HG02981 (cell line): ENCODE results near the gene RAD51B.
"Not testable (repeated sequence)": the region's sequence is repeated elsewhere in the genome, so short reads cannot be mapped to it uniquely, and the experiment has no call there.

Experiments
- ATAC-seq: cut with Tn5 transposase; IDR thresholded peaks from one replicate; pipeline ENCODE4 v1.9.1; 2021; ENCODE audit warnings: mild to moderate bottlenecking, moderate library complexity; ENCODE audit not compliant: unreplicated experiment

The RAD51B gene

DNA sequence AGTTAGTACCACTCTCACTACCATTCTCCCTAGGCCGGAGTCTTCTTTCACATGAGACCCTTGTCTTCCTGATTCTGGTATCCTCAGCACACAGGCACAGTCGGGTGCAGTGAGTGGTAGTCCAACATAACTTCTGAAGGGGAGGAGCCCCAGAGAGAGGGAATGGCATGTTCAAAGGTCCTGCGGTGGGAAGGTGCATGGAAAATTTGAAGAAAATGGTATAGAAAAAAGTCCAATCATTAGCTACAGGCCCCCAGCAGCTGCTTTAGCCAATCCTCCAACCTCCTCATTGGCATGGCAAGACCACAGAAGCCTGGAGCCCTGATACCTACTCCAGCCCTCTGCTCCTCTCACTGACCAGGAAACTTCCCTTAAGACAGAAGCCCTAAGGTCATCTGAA lies 876.7 kb downstream of the RAD51B start:
- ATAC-seq, result no peak

DNA sequence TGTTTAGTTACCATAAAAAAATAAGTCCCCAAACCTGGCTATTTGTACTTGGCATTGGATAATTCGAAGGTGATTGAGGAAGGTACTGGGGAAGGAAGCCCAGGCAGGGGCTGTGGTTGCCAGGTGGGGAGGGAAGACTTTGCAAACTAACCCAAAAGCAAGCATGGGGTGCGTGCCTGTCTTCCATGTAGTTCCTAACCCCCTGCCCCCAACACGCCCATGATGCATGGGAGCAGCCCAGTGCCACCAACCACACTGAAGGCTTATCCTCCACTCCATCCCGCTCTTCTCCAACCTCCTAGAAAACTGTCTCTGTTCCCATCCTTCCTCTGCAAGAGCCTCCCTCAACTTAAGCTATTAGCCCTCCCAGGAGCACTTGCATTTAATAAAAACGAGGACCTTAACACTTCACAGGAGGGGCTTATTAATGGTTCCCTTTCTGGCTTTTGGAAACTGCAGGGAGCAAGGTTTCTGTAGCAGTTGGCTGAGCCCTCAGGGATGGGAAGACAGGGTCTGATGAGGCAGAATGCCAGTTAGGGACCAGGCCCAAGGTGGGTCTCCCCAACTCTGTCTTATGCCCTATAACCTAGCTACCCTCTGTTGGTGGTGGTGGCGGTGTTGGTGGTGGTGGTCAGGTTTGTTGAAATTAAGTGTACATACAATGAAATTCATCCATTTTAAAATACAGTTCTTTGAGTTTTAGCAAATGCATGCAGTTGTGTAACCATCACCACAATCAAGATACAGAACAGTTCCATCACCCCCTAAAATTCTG lies 877.3 kb downstream of the RAD51B start:
- no peak for ATAC-seq

DNA sequence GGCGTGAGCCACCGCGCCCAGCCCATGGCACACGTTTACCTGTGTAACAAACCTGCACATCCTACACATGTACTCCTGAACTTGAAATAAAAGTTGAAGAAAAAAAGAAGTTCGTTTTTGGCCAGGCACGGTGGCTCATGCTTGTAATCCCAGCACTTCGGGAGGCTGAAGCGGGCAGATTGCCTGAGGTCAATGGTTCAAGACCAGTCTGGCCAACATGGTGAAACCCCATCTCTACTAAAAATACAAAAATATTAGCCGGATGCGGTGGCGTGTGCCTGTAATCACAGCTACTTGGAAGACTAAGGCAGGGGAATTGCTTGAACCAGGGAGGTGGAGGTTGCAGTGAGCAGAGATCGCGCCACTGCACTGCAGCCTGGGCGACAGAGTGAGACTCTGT lies 879.2 kb downstream of the RAD51B start:
- not testable (repeated sequence) for ATAC-seq

DNA sequence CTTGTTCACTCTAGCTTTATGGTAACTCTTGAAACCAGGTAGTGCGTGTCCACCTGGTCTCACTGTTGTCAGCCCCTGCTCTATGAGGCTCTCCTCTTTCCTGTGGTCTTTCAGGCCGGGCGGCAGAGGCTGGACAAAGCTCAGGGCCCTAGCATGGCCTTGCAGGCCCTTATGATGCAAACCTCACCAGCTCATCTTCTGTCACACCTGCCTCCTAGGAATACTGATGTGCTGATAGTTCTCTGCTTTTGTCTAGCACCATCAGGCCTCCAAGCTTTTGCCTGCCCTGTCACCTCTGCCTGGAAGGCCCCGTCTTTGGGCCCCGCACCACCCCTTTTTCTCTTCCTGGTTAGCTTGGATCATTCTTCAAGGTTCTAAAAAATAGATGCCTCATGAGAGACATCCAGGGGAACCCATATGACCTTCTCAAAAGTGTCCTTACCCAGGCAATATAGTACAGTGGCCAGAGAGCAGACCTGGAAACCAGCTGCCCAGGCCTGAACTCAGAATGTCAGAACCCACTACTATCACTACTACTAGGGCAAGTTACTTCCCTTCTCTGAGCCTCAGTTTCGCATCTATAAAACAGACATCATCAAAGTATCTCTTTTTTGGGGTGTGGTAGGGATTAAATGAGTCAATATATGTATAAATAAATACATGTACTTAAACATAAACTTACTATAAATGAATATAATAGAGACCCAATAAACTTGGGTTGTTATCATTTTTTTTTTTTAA lies 881.6 kb downstream of the RAD51B start:
- ATAC-seq, result no peak

DNA sequence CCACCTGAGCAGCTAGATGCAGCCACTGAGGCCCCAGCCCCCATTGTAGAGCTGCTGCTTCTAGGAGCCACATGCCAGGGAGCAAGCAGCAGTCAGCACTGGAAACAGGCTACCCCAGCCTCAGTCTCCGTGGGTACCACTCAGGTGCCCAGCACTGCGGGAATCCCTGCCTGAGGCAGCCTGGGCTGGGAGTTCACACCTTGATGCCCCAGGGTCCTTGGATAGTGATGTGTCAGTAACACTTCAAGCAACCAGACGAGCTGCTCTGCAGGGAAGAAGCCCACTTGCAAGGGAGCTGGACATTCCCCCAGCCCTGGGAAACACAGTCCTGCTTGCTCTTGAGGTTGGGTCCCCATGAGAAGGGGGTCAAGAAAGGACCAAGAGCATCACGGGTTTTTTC lies 882.6 kb downstream of the RAD51B start:
- no peak for ATAC-seq

DNA sequence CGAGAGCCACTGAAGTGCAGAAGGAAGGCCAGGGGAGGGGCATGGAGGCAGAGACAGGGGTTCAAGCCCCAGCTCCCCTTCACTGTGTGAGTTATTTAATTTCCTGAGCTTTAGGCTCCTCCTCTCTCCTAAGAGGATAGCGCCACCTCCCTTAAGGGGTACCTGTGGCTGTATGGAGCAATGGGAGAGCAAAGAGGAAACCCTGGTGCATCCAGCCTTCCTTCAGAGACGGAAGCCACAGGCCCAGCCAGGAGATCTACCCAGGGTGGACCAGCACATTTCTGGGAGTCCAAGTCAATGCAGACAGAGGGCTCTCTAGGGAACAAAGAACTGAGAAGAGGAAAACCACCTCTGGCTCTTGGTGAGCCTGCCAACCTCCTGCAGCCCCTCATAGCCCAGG lies 883.0 kb downstream of the RAD51B start:
- ATAC-seq, result no peak

DNA sequence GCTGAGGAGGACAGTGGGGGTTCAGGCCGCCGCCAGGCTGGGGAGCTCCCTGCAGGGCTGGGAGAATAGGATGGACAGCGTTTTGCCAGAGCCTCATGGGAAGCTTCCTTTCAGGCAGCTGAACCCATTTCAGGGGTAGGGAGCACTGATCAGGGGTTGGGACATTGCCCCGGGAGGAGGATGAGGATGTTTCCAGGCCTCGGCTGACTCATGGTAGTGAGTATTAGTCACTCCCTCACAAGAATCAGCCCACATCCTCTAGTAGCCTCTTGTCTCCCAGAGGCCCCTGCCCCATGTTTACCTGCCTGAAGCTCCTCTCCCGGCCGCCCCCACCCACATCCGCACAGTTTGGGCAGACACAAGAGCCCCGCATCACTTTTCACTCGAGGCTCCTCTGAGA lies 883.5 kb downstream of the RAD51B start:
- ATAC-seq, result no peak

DNA sequence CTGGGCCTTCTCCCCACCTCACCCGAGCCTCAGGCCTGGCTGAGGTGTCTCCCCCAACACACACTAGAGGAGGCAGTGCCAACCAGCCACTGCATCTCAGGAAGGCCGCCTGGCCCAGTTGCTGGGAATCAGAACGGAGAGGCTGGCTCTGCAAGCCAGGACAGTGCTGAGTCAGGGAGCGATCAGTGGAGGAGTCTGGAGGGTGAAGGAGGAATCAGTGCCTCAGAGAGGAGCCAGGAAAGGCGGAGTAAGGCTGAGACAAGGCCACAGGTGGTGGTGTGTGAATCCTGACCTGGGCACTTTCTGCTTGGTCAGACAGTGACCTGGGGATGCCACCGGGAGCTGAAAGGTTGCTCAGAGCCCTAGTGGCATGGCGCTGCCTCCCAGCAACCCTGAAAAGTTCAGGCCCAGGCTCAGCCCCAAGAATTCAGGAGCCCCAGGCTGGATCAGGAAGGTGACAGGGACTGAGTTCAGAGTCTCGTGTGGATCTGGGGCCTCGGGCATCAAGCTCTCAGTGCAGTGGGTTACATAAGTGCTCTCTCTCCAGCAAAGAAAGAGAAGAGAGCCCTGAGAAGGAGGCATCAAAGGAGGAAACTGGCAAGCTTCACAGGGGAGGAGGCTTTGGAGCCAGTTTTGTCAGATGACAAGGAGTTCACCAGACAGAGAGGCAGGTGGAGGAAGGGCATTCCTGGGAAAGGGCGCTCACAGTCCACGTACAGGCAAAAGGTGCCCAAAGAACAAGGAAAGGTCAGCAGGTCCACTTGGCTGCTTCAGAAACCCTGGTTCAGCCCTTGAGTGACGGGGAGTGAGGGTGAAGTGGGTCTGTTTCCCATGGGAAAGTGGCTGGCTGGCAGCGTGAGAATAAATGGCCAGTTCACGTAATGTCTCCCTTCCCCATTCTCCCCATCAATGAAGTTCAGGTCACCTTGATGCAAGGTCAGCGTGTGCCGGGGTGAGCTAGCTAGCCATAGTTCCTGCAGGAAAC lies 885.4 kb downstream of the RAD51B start:
- no peak for ATAC-seq

DNA sequence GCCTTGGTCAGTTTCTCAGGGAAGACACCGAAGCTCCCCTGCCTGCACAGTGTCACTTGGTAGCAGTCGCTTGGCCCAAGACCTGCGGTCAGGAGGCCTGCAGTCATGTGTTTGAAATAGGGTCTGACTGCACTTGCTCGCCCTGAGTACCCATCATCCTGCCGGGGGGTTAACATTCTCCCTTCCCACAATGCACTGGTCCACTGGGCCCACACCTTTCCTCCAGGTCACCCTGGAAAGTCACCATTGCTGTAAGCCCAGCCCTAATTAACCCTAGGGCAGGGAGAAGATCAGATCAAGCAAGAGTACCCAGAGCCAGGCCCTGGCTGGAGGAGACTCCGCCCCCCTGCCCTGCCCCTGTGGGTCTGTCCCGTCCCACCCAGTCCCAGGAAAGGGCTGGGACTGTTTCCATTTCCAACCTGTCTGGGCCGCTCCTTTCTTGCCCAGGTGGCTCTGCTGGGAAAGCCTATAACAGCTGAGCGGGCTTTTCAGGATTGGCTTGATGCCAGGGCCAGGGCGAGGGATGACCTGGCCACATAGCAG lies 886.2 kb downstream of the RAD51B start:
- ATAC-seq, result no peak

DNA sequence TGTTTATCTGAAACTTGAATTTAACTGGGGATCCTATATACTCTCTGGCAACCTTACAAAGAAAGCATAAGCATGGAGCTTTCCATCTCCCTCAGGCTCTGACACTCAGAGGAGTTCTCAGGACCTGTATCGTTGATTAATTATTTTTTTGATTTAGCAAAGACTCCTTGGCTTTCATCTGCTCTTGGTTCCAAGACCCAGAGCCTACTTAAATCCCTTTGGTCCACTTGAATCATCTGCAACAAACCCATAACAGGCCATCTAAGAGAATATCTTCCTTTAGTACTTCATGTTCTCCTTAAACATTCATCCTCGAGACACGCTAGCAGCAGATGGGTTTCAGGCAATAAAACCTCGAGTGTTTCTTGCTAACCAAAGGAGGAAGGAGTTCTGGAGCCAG lies 887.9 kb downstream of the RAD51B start:
- no peak for ATAC-seq

DNA sequence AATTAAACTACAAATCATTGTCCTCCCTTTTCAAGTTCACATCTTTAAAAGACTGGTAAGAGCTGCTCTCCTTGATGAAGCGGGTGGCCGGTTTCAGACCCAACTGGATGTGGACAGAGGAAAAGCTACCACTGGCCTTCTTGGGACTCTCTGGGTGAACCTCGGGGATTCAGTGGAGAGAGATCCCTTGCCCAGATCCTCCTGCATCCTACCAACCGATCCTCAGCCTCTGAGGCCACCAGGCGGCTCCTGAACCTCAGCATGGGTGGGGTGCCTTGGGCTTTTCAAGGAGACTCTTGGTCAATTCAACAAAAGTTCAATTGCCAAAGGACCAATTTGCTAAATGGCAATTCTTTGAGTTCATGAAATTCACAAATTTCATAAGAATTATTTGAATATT lies 888.8 kb downstream of the RAD51B start:
- ATAC-seq, result no peak

DNA sequence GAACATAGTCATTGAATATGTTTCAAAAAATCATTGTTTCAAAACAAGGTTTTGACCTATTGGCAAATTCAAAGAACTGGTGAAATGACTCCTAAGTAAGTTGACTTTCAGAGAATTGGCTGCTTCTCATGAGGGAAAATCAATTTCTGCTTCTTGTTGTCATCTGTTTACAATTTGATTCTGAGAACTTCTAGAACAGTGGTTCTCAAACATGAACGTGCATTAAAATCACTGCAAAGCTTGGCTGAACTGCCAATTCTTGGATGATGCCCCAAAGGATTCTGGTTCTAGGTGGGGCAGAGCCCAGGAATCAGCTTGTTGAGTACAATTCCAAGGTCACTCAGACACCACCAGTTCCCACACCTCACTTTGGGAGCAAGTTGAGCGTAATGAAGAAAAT lies 889.4 kb downstream of the RAD51B start:
- ATAC-seq, result no peak

DNA sequence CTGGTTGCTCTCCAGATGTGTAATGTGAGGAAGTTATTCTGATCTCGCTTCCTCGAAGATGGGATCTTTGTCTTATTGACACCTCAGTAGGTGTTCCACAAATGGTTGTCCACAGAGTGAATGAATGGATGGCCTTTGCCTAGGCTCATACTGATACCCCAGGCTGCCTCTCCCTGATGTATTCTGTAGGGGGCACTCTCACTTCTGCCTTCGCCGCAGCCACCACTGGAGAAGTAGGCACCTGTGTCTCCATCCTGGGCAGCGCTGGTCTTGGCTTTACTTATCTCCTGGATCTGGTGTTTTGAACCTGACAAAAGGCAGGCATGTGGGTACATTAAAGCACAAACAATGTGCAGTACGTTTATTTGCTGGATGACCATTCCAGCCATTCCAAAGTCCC lies 891.2 kb downstream of the RAD51B start:
- no peak for ATAC-seq

DNA sequence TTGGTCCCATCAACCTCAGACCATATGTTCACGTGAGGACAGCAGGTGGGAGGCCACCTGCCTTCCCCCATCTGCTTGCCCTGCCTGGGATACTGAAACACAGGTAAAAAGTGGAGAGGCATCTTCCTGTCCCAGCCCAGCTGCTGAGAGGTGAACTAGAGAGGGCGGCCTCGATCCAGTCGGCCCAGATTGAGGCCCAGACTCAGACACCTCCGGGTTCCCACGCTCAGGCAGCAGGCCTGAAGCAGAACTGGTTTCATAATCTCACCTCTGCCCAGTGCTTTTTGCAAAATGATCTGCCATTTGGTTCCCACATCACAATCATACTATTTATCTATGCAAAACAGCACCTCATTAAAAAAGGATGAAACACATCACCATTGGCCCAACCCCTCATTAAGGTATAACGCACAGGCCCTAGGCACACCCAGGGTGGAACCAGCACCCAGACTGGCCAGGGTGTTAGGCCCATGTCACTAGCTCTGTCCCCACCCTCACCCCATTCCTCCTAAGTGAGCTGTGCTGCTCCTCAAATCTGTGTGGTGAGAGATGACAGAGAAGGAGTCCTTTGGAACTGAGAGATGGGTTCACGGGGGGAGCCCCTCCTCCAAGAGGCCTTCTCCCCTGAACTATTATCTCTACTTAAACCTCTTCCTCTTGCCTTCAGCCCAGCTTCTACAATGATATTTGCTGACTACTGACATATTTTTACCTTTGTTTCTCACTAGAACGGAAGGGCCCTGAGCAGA lies 892.2 kb downstream of the RAD51B start:
- ATAC-seq, result no peak

DNA sequence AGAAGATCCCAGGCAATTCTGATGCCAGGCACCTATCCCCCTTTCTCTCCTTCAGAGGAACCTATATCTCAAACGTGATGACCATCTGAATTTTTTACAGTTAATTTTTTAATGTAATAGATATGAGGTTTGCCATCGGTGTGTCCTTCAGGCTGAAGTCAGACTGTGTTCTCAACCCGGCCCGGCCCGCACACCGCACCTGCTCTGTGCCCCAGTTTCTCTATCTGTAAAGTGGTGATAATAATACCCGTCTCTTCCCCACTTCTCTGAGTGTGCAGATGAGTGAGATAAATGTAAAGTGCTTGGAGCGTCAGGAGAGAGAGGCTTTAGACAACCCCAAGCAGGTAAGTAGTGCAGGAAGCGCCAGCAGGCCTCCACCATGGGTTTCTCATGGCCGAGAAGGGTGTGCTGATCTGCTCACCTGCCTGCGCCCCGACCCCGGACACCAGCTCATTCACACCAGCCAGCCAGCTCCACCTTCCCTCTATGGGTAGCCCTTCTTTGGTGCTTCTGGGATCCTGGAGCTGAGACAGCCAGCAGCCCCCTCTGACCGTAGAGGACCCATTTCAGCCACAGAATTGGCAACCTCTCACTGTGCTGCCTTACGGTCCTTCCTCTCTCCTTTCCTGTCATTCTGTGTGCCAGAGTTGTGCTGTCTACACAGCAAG lies 893.3 kb downstream of the RAD51B start:
- ATAC-seq, result no peak

DNA sequence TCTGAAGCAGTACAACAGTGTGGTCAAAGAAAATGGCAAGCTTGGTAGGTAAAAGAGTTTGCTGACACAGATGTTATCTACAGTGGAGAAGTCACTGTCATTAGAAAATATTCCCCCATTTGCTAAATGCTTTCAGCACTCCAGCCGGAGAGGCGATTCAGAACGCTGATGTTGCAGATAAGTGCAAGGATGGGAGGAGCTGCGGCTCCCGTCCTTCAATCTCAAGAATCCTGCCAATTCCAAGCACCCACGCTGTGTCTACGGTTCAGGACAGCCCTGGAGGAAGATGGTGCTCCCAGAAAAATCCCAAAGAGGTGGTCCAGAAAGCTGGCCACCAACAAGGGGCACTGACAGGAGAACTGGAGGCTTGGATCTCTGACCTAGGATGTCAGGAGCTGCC lies 894.2 kb downstream of the RAD51B start:
- no peak for ATAC-seq

DNA sequence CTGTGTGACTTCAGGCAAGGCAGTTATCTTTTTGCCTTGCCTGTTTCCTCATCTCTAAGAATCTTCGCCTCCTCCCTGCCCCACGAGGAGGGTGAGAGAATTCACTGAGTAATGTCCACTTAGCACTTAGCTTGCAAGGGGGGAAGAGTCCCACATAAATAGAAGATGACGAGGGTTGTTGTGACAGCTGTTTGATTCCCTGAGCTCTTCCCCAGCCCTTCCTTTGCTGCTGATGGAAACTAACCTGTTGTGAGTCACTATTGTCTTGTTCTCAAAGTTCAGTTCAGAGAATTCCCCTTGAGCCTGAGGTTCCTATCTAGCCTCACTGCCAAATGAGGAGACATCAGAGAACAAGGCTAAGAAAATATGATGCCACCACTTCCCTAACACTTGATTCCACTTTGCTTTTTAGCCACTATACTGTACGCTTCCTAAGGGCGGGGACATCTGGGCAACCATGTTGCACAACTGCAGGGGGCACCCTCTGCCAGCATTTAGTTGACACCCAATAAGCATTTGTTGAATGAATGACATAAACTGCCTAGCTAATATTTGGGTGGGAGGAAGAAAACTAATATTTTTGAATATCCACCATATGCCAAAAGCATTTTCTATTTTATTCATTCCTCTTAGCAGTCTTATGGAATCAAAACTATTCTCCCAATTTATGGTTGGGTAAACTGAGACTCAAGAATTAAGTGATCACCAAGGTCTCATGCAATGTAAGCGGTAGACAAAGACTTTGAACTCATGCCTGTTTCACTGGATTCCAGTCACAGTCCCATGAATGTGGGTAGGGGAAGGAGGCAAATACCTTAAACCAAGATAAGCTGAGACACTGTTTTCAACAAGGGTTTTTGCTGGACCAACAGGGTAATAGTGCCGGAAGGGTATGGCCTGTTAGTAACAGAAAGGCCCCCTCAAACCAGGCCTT lies 895.7 kb downstream of the RAD51B start:
- no peak for ATAC-seq

DNA sequence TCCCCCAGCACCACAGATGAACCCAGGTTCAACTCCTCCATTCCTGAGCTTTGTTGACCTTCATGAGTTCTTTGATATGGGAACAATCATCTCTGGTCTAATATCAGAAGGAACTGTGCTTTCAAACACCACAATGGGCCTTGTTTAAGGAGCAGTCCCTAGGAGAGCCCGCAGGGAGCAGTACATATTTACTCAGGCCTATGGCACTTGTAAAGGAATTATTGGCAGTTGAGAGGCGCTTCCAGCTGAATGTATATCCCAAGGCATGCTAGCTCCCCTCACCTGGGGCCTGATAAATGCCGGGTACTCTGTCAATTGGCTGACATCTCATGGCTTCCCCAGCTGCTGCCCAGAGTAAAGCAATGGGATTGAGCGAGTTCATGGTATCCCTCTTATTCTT lies 897.1 kb downstream of the RAD51B start:
- no peak for ATAC-seq
